Suprapubic skin (tissue), 4 donors: ENCODE measurements around the gene WLS. TPM values are rescaled to one million over a fixed set of nuclear protein-coding genes. Genes with fewer than 3 reads are reported as not detected.

Experiments
- DNase-seq, 2 donors: peaks; one replicate each; pipeline ENCODE4 v3.0.0-alpha.2; 2019; ENCODE audit warnings: low spot score in 2 of 2
- H3K27ac ChIP-seq: fragments of 200-600 bp; sonication (generic); one replicate; pipeline ENCODE4 v1.5.1; 2019
- H3K27me3 ChIP-seq: fragments of 200-600 bp; sonication (generic); one replicate; pipeline ENCODE4 v1.5.1; 2019
- H3K36me3 ChIP-seq: fragments of 200-600 bp; sonication (generic); one replicate; pipeline ENCODE4 v1.5.1; 2019
- H3K4me1 ChIP-seq: fragments of 200-600 bp; sonication (generic); one replicate; pipeline ENCODE4 v1.5.1; 2019
- H3K4me3 ChIP-seq: fragments of 200-600 bp; sonication (generic); one replicate; pipeline ENCODE4 v1.5.1; 2019; ENCODE audit warnings: mild to moderate bottlenecking
- H3K9me3 ChIP-seq: fragments of 200-600 bp; sonication (generic); one replicate; pipeline ENCODE4 v1.5.1; 2019
- EP300 ChIP-seq: sonication (generic); formaldehyde crosslinking; IDR thresholded peaks from one replicate; pipeline ENCODE4 v1.6.1; 2017; ENCODE audit warnings: antibody characterized with exemption
- POLR2A ChIP-seq, 2 donors: fragments of 450-650 bp; IDR thresholded peaks; one replicate each; pipeline ENCODE4 v1.6.1; 2017; ENCODE audit warnings: antibody characterized with exemption in 2 of 2, mild to moderate bottlenecking in 2 of 2, moderate library complexity in 2 of 2
- POLR2AphosphoS5 ChIP-seq, 3 donors: sonication (generic); formaldehyde crosslinking; IDR thresholded peaks; one replicate each; pipeline ENCODE4 v1.6.1; 2017; ENCODE audit warnings: antibody characterized with exemption in 3 of 3
- WGBS: methylation state at CpG from one replicate; pipeline ENCODE4 v1.1.5; 2018; 5-methylcytosine and 5-hydroxymethylcytosine counted together
- total RNA-seq, 4 donors: library from RNA; depleted of rRNA; stranded (reverse); fragments of >200 nt; gene quantifications; one replicate each; pipeline ENCODE4 v1.1.0, GENCODE V29; 2016
- TF ChIP-seq, protein P1 (sequence below), 2 donors: fragments of 200-600 bp in 1 of 2; fragments of 450-650 bp in 1 of 2; sonication (generic) in 1 of 2; IDR thresholded peaks; one replicate each; pipeline ENCODE4 v1.5.1; 2016 to 2019; ENCODE audit warnings: antibody characterized with exemption in 2 of 2, mild to moderate bottlenecking in 1 of 2, moderate library complexity in 1 of 2

The WLS gene
- total RNA-seq, 4 donors from 2014 or later: 62.3 to 75.0 (median 70.0) TPM

DNA sequence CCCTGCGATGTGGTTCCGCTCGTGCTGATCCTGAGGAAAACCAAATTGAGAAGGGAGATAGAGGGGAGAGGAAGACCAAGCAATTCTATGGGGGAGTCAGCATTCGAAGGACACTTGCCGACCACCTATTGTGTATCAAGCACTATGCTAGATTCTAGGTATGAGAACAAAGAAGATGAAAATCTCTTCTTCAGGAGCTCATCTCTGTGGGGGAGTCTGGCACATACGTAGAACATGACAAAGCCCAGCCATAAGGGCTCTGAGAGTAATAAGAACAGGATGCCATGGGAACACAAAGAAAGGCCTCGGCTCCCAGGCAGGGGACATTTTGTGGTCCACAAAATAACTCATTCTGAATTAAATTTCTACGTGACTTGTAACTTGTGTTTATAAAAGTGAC is 83.7 kb downstream of the WLS start:
- Histone ChIP-seq H3K36me3 (peaks cover 62% of the 10 kb centered on the region), H3K4me1 (peaks cover 9% of the 10 kb centered on the region), H3K27me3 (no peaks in the 10 kb centered on the region), H3K27ac (no peak overlapping the region), H3K4me3 (no peak overlapping the region), H3K9me3 (no peaks in the 10 kb centered on the region)
- no peak for DNase-seq
- no peak for TF ChIP-seq POLR2A (IDR thresholded peaks at IDR 0.05)
- TF ChIP-seq EP300: no peak
- TF ChIP-seq POLR2AphosphoS5 (IDR thresholded peaks at IDR 0.05): no peak
- 97% methylated on average over 8 of the region's 8 CpGs for WGBS

GRCh38 chr1:68147534-68148171 is 84.7 kb downstream of the WLS start:
- no peak for TF ChIP-seq EP300
- TF ChIP-seq POLR2AphosphoS5 (IDR thresholded peaks at IDR 0.05): no peak
- TF ChIP-seq, protein P1, sequence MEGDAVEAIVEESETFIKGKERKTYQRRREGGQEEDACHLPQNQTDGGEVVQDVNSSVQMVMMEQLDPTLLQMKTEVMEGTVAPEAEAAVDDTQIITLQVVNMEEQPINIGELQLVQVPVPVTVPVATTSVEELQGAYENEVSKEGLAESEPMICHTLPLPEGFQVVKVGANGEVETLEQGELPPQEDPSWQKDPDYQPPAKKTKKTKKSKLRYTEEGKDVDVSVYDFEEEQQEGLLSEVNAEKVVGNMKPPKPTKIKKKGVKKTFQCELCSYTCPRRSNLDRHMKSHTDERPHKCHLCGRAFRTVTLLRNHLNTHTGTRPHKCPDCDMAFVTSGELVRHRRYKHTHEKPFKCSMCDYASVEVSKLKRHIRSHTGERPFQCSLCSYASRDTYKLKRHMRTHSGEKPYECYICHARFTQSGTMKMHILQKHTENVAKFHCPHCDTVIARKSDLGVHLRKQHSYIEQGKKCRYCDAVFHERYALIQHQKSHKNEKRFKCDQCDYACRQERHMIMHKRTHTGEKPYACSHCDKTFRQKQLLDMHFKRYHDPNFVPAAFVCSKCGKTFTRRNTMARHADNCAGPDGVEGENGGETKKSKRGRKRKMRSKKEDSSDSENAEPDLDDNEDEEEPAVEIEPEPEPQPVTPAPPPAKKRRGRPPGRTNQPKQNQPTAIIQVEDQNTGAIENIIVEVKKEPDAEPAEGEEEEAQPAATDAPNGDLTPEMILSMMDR (IDR thresholded peaks at IDR 0.05): no peak
- peaks cover 9% of the 10 kb centered on the region for H3K4me1 ChIP-seq
- WGBS: 82% methylated on average over 4 of the region's 4 CpGs

GRCh38 chr1:68145418-68146126 is 86.8 kb downstream of the WLS start:
- Histone ChIP-seq H3K4me1 (peaks cover 9% of the 10 kb centered on the region), H3K4me3 (no peak overlapping the region), H3K27ac (peak overlapping the region; percentile 48), H3K9me3 (no peaks in the 10 kb centered on the region), H3K27me3 (no peaks in the 10 kb centered on the region), H3K36me3 (peaks cover 58% of the 10 kb centered on the region)
- DNase-seq: no peak
- WGBS: 62% methylated on average over 10 of the region's 10 CpGs
- TF ChIP-seq POLR2A (IDR thresholded peaks at IDR 0.05): no peak
- TF ChIP-seq EP300: no peak
- TF ChIP-seq, protein P1 (IDR thresholded peaks at IDR 0.05): no peak
- no peak for TF ChIP-seq POLR2AphosphoS5 (IDR thresholded peaks at IDR 0.05)

More at GRCh38 chr1:68147534-68148171, 84.7 kb downstream of the WLS start:
- Histone ChIP-seq H3K36me3 (peaks cover 61% of the 10 kb centered on the region), H3K27me3 (no peaks in the 10 kb centered on the region), H3K9me3 (no peaks in the 10 kb centered on the region), H3K27ac (no peak overlapping the region), H3K4me3 (no peak overlapping the region)
- no peak for DNase-seq

DNA sequence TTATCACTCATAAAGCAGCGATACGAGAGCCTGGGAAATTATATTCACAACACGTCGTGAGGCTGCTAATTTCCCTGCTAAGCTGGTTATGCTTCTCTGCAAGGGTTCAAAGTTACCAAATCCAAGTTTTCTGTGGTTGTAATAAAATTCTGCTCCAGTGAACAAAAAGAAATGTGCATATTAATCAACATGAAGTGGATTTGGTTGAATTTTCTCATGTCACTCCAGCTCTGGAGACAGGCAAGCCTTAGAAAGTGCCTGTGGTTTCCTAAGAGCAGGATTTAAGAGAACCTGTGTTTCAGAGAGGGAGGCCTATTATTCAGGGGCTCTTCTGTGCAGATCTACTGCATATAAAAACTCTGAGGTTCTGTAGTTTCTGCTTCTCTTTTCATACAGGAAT is 87.5 kb downstream of the WLS start:
- H3K27ac ChIP-seq: no peak overlapping the region

DNA sequence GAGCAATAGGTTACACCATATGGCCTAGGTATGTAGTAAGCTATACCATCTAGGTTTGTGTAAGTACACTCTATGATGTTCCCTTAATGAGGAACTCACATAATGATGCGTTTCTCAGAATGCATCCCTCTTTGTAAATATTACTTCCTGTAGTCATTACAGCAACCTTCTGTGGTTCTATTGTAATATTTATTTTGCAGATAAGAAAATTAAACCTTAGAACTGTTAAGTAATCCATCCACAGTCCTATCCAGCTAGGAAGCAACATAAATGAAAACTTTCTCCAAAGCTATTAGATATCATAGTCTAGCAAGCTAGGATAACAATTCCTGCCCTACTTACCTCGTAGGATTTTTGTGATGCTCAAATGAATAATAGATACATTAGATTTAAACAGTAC is 88.7 kb downstream of the WLS start:
- Histone ChIP-seq H3K36me3 (peaks cover 48% of the 10 kb centered on the region), H3K27me3 (no peaks in the 10 kb centered on the region), H3K4me1 (peaks cover 9% of the 10 kb centered on the region), H3K27ac (no peak overlapping the region), H3K4me3 (no peak overlapping the region), H3K9me3 (no peaks in the 10 kb centered on the region)
- TF ChIP-seq, protein P1 (IDR thresholded peaks at IDR 0.05): no peak
- TF ChIP-seq POLR2A (IDR thresholded peaks at IDR 0.05) (no peak), POLR2AphosphoS5 (IDR thresholded peaks at IDR 0.05) (no peak)
- no peak for DNase-seq
- WGBS: 81% methylated on average over 2 of the region's 2 CpGs

More for the DNA sequence above, 87.5 kb downstream of the WLS start:
- Histone ChIP-seq H3K36me3 (peaks cover 52% of the 10 kb centered on the region), H3K4me1 (peaks cover 9% of the 10 kb centered on the region), H3K9me3 (no peaks in the 10 kb centered on the region), H3K27me3 (no peaks in the 10 kb centered on the region), H3K4me3 (no peak overlapping the region)
- no peak for DNase-seq
- TF ChIP-seq EP300: no peak
- TF ChIP-seq POLR2AphosphoS5 (IDR thresholded peaks at IDR 0.05): no peak
- no peak for TF ChIP-seq POLR2A (IDR thresholded peaks at IDR 0.05)
- TF ChIP-seq, protein P1 (IDR thresholded peaks at IDR 0.05): no peak
- 85% methylated on average over 4 of the region's 4 CpGs for WGBS
